ENCODE data around the gene GUCY2F.

GUCY2F gene

DNA sequence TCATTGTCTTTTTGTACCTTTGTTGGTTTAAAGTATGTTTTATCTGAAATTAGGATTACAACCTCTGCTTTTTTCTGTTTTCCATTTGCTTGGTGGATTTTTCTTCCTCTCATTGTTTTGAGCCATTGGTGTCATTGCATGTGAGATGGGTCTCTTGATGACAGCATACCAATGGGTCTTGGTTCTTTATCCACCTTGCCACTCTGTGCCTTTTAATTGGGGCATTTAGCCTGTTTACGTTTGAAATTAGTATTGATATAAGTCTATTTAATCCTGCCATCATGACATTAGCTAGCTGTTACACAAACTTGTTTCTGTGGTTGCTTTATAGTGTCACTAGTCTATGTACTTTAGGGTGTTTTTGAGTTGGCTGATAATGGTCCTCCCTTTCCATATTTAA lies 145.7 kb downstream of the GUCY2F start:
- Histone ChIP-seq H3K4me3 (ENCODE audit: low read length) (no peak overlapping the region), H4K20me1 (ENCODE audit: insufficient read depth, low read length) (no peaks in the 10 kb centered on the region), H3K9ac (ENCODE audit: low read length) (no peak overlapping the region), H3K36me3 (replicated peaks; ENCODE audit: low read depth, low read length) (no peaks in the 10 kb centered on the region), H3K9me3 (ENCODE audit: insufficient read depth, low read length) (no peaks in the 10 kb centered on the region), H2AFZ (ENCODE audit: low read depth, low read length) (no peak overlapping the region), H3K79me2 (ENCODE audit: low read length) (no peaks in the 10 kb centered on the region), H3K27ac (ENCODE audit: low read length) (no peak overlapping the region), H3K27me3 (ENCODE audit: low read depth, low read length) (no peaks in the 10 kb centered on the region), H3K4me1 (ENCODE audit: low read length) (no peaks in the 10 kb centered on the region), H3K4me2 (ENCODE audit: low read length) (no peak overlapping the region)
- TF ChIP-seq EZH2phosphoT487 (IDR thresholded peaks at IDR 0.05; ENCODE audit: low read depth), result no peak
- TF ChIP-seq CTCF (IDR thresholded peaks at IDR 0.05; ENCODE audit: low read depth, low read length), result no peak

DNA sequence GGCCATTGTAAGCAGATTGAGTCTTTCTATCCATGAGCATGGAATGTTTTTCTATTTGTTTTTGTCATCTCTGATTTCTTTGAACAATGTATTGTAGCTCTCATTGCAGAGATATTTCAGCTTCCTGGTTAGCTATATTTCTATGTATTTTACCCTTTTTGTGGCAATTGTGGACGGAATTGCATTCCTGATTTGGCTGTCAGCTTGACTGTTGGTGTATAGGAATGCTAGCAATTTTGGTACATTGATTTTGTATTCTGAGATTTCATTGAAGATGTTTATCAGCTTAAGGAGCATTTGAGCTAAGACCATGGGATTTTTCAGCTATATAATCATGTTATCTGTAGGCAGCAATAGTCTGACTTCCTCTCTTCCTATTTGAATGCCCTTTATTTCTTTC lies 154.6 kb downstream of the GUCY2F start:
- Histone ChIP-seq H2AFZ (ENCODE audit: low read depth, low read length) (no peak overlapping the region), H4K20me1 (ENCODE audit: insufficient read depth, low read length) (no peaks in the 10 kb centered on the region), H3K27me3 (ENCODE audit: low read depth, low read length) (no peaks in the 10 kb centered on the region), H3K9me3 (ENCODE audit: insufficient read depth, low read length) (no peaks in the 10 kb centered on the region), H3K27ac (ENCODE audit: low read length) (no peak overlapping the region), H3K9ac (ENCODE audit: low read length) (no peak overlapping the region), H3K4me3 (ENCODE audit: low read length) (no peak overlapping the region), H3K79me2 (ENCODE audit: low read length) (no peaks in the 10 kb centered on the region), H3K4me1 (ENCODE audit: low read length) (no peaks in the 10 kb centered on the region), H3K4me2 (ENCODE audit: low read length) (no peak overlapping the region), H3K36me3 (replicated peaks; ENCODE audit: low read depth, low read length) (no peaks in the 10 kb centered on the region)
- TF ChIP-seq EZH2phosphoT487 (IDR thresholded peaks at IDR 0.05; ENCODE audit: low read depth) (no peak), CTCF (IDR thresholded peaks at IDR 0.05; ENCODE audit: low read depth, low read length) (no peak)

Measured in OCI-LY3 (cell line).